Esophagus muscularis mucosa (tissue), 4 donors: Measurements from ENCODE around the gene TTC7B. TPM values are rescaled to one million over a fixed set of nuclear protein-coding genes. Genes with fewer than 3 reads are reported as not detected.
A peak's percentile ranks its signal among the peaks of the same experiment; 100 is the strongest.

Source experiments
- DNase-seq: peaks from one replicate; pipeline ENCODE4 v3.0.0-alpha.2; 2017; ENCODE audit errors: extremely low spot score
- H3K27ac ChIP-seq, 4 donors: fragments of 200-600 bp; sonication (generic); replicated peaks in 1 of 4; 1 replicate in 3 of 4; 2 replicates in 1 of 4; pipeline ENCODE4 v1.5.1; 2016 to 2019; ENCODE audit warnings: mild to moderate bottlenecking in 1 of 4
- H3K27me3 ChIP-seq, 4 donors: fragments of 200-600 bp; sonication (generic); one replicate each; pipeline versions ENCODE4 v1.5.1 to v1.6.0; 2016 to 2019
- H3K36me3 ChIP-seq, 4 donors: fragments of 200-600 bp; sonication (generic); one replicate each; pipeline ENCODE4 v1.5.1; 2016 to 2019
- H3K4me1 ChIP-seq, 4 donors: fragments of 200-600 bp; sonication (generic); one replicate each; pipeline ENCODE4 v1.5.1; 2016 to 2019
- H3K4me3 ChIP-seq, 4 donors: fragments of 200-600 bp; sonication (generic); 1 replicate in 2 of 4; 2 replicates in 2 of 4; pipeline ENCODE4 v1.5.1; 2016 to 2019; ENCODE audit warnings: mild to moderate bottlenecking in 4 of 4, moderate library complexity in 1 of 4
- H3K9me3 ChIP-seq, 4 donors: fragments of 200-600 bp; sonication (generic); 1 replicate in 3 of 4; 2 replicates in 1 of 4; pipeline ENCODE4 v1.5.1; 2016 to 2019
- EP300 ChIP-seq: sonication (generic); formaldehyde crosslinking; IDR thresholded peaks from one replicate; pipeline ENCODE4 v1.6.1; 2017; ENCODE audit warnings: antibody characterized with exemption
- POLR2A ChIP-seq: fragments of 450-650 bp; IDR thresholded peaks from one replicate; pipeline ENCODE4 v1.6.1; 2017; ENCODE audit warnings: antibody characterized with exemption, moderate library complexity, mild to moderate bottlenecking, low read depth
- POLR2AphosphoS5 ChIP-seq, 2 donors: sonication (generic); formaldehyde crosslinking; IDR thresholded peaks; one replicate each; pipeline ENCODE4 v1.6.1; 2017; ENCODE audit warnings: antibody characterized with exemption in 2 of 2
- WGBS: methylation state at CpG from one replicate; pipeline ENCODE4 v1.1.5; 2018; 5-methylcytosine and 5-hydroxymethylcytosine counted together
- intact Hi-C: fragments of 100-400 bp; cut with DNase I; formaldehyde crosslinking; loops from one replicate; pipeline ENCODE4 v1.15.1; 2023
- total RNA-seq, 4 donors: library from RNA; depleted of rRNA; stranded (reverse); fragments of >200 nt; gene quantifications; one replicate each; pipeline versions ENCODE4 v1.1.0 to v1.2.1, GENCODE V29; 2016
- TF ChIP-seq, protein P1 (sequence below), 3 experiments: fragments of 200-600 bp in 2 of 3; fragments of 450-650 bp in 1 of 3; sonication (generic) in 2 of 3; IDR thresholded peaks; one replicate each; pipeline ENCODE4 v1.5.1; 2017 to 2019; ENCODE audit warnings: antibody characterized with exemption in 3 of 3, mild to moderate bottlenecking in 2 of 3, moderate library complexity in 1 of 3

Gene TTC7B
- total RNA-seq, 4 donors from 2014 or later: 54.4 to 148 (median 113) TPM

DNA sequence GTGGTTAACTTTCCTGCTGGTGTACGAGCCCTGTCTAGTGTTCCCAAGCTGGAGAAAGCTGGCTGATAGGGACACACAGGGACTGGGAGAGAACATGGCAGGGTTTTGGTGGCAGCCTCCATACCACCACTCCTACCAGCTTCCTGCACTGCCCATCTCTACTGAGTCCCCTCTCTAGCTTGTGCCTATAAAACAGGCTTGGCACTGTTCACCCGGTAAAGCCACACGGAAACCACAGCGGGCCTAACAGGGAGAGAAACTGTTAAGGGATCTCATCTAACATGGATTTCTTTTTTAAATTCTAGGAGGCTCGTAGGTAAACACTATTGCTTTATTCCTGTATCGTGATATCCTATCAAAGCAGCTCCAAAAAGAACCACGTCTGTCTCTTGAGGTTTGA is 204.7 kb downstream of the TTC7B start:
- no peaks in the 10 kb centered on the region for H3K27me3 ChIP-seq
- DNase-seq: no peak
- peaks cover 0 to 14% (median 1%) of the 10 kb centered on the region in 4 donors for H3K36me3 ChIP-seq
- TF ChIP-seq POLR2AphosphoS5 (IDR thresholded peaks at IDR 0.05) (no peak), POLR2A (no peak), EP300 (no peak)
- TF ChIP-seq, protein P1, sequence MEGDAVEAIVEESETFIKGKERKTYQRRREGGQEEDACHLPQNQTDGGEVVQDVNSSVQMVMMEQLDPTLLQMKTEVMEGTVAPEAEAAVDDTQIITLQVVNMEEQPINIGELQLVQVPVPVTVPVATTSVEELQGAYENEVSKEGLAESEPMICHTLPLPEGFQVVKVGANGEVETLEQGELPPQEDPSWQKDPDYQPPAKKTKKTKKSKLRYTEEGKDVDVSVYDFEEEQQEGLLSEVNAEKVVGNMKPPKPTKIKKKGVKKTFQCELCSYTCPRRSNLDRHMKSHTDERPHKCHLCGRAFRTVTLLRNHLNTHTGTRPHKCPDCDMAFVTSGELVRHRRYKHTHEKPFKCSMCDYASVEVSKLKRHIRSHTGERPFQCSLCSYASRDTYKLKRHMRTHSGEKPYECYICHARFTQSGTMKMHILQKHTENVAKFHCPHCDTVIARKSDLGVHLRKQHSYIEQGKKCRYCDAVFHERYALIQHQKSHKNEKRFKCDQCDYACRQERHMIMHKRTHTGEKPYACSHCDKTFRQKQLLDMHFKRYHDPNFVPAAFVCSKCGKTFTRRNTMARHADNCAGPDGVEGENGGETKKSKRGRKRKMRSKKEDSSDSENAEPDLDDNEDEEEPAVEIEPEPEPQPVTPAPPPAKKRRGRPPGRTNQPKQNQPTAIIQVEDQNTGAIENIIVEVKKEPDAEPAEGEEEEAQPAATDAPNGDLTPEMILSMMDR (IDR thresholded peaks at IDR 0.05): no peak
- H3K27ac ChIP-seq: peak overlapping the region in 2 of 4 donors; percentile 17 to 29
- no peaks in the 10 kb centered on the region for H3K9me3 ChIP-seq
- 65% methylated on average over 7 of the region's 7 CpGs for WGBS
- peaks cover 20 to 46% (median 32%) of the 10 kb centered on the region in 4 donors for H3K4me1 ChIP-seq
- H3K4me3 ChIP-seq: no peak overlapping the region
- intact Hi-C loops: loop anchor here (5.0 kb wide), 1 partner anchor 66 kb away; no protein-coding TSS in a partner anchor

DNA sequence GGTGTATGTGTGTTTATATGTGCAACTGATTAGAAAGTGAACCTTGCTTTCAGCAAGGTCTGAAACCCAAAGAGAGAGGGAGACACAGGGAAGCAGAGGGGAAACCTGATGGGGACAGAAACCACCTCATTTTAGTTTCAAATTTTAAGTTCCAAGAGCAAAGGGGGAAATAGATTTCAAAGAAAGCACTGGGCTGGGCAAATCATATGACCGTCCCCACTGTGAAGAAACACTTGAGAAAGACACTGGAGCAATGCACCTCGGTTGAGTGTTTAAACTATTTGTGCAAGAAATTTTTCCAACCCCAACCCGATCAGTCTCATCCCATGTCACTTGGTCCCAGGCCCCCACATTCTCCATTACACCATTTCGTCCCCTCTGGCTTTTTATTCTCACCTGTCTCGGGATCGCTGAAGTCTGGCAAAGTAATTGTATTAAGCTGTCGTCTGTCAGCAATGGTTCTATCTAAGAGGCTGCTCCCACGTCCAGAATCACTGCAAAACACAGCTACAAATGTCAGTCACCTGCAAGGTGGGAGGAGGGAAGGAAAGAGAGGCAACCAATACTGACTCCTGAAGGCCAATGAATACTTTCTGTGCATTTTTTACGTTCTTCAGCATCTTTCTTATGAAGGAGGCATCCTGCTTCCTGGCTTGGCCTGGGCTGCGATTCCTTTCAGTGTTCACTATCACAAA is 205.7 kb downstream of the TTC7B start:
- no peak for DNase-seq
- intact Hi-C loops: loop anchor here (5.0 kb wide), 1 partner anchor 67 kb away; no protein-coding TSS in a partner anchor
- peaks cover 14 to 37% (median 28%) of the 10 kb centered on the region in 4 donors for H3K4me1 ChIP-seq
- TF ChIP-seq POLR2AphosphoS5 (IDR thresholded peaks at IDR 0.05) (no peak), POLR2A (no peak), EP300 (no peak)
- TF ChIP-seq, protein P1 (IDR thresholded peaks at IDR 0.05): no peak
- H3K9me3 ChIP-seq: no peaks in the 10 kb centered on the region
- no peaks in the 10 kb centered on the region for H3K27me3 ChIP-seq
- WGBS: 89% methylated on average over 10 of the region's 10 CpGs
- H3K36me3 ChIP-seq: peaks cover 0 to 14% (median 1%) of the 10 kb centered on the region in 4 donors
- H3K27ac ChIP-seq: no peak overlapping the region
- no peak overlapping the region for H3K4me3 ChIP-seq

DNA sequence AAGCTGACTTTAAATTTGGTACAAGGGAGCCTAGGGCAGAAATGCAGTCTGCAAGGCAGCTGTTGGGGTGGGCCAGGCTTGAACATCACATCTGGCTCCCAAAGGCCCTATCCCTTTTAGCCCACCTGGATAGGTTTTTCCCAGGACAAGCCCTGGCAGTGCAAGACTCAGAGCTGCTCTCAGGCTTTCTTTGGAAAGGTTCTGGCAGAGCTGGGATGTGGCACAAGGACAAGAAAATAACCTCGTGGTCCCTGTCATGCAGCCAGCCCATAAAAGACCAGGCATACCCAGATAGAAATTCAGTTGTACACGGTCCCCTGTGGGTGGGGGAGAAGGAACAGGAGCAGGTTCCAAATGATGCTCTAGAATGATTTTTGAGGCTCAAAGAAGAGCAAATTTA is 206.9 kb downstream of the TTC7B start:
- 63% methylated on average over 1 of the region's 2 CpGs for WGBS
- H3K4me1 ChIP-seq: peaks cover 14 to 27% (median 23%) of the 10 kb centered on the region in 4 donors
- DNase-seq: no peak
- peaks cover 0 to 14% (median 1%) of the 10 kb centered on the region in 4 donors for H3K36me3 ChIP-seq
- peak overlapping the region; percentile 8 to 72 (median 36) for H3K27ac ChIP-seq
- intact Hi-C loops: no loop called here
- H3K4me3 ChIP-seq: no peak overlapping the region
- TF ChIP-seq, protein P1 (IDR thresholded peaks at IDR 0.05): no peak
- TF ChIP-seq POLR2A (no peak), EP300 (no peak), POLR2AphosphoS5 (IDR thresholded peaks at IDR 0.05) (no peak)
- H3K27me3 ChIP-seq: no peaks in the 10 kb centered on the region
- H3K9me3 ChIP-seq: no peaks in the 10 kb centered on the region

DNA sequence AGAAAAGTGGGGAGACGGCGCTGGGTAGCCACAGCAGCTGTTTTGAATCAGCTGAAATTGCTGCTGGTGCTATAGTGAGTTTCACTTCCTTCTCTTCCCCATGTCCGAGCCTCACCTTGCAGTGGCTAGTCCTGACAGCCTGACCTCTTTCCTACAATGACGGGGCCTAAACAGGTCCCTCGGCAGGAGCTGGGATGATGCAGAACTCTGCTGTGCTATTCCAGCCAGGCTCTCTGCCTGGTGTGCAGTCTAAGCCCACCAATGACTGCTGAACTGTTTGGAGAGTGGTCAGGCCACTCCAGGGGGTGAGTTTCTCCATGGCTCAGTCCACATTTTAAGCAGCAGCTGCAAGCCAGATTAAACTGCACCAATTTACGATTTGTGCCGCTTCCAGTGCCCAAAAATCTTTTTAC is 207.3 kb downstream of the TTC7B start:
- no peak for TF ChIP-seq EP300
- TF ChIP-seq, protein P1 (IDR thresholded peaks at IDR 0.05): no peak
- TF ChIP-seq POLR2A: no peak
- TF ChIP-seq POLR2AphosphoS5 (IDR thresholded peaks at IDR 0.05): no peak
- 64% methylated on average over 7 of the region's 7 CpGs for WGBS
- Histone ChIP-seq H3K4me3 (no peak overlapping the region), H3K4me1 (peaks cover 14 to 27% (median 23%) of the 10 kb centered on the region in 4 donors), H3K27me3 (no peaks in the 10 kb centered on the region), H3K36me3 (peaks cover 0 to 13% (median 1%) of the 10 kb centered on the region in 4 donors), H3K27ac (peak overlapping the region; percentile 8 to 72 (median 36)), H3K9me3 (no peaks in the 10 kb centered on the region)
- intact Hi-C loops: no loop called here
- DNase-seq: no peak
